ENCODE data around the gene NACA2.

DNA sequence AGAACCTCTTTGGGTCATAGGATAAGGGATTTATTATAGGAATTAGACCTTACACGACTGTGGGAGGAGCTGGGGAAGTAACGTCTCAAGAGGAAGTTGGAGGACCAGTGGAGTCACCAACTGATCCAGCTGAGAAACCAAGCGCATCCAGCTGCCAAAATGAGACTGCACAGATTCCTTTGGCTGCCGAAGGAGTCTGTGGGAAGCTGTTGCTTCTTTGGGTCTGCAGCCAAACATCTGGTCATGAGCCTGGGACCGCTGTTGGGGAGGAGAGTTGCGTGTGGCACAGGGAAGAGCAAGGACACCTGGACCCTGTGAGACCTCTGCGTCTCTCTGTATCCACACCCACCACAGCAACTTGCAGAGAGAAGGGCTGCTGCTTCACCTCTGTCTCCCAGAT, 2.4 kb upstream of the NACA2 start:
- TF ChIP-seq POLR2AphosphoS5 (IDR thresholded peaks at IDR 0.05; ENCODE audit: low read depth, low read length) (no peak), POLR2A (IDR thresholded peaks at IDR 0.05; ENCODE audit: low read depth, low read length) (no peak)
